CMK (cell line): Measurements from ENCODE around the gene CANT1.
"Not testable (repeated sequence)": the region's sequence is repeated elsewhere in the genome, so short reads cannot be mapped to it uniquely, and the experiment has no call there.

ENCODE experiments used
- DNase-seq: peaks from one replicate; pipeline ENCODE4 v3.0.0-alpha.2; 2010; ENCODE audit warnings: low read depth

Gene CANT1

DNA sequence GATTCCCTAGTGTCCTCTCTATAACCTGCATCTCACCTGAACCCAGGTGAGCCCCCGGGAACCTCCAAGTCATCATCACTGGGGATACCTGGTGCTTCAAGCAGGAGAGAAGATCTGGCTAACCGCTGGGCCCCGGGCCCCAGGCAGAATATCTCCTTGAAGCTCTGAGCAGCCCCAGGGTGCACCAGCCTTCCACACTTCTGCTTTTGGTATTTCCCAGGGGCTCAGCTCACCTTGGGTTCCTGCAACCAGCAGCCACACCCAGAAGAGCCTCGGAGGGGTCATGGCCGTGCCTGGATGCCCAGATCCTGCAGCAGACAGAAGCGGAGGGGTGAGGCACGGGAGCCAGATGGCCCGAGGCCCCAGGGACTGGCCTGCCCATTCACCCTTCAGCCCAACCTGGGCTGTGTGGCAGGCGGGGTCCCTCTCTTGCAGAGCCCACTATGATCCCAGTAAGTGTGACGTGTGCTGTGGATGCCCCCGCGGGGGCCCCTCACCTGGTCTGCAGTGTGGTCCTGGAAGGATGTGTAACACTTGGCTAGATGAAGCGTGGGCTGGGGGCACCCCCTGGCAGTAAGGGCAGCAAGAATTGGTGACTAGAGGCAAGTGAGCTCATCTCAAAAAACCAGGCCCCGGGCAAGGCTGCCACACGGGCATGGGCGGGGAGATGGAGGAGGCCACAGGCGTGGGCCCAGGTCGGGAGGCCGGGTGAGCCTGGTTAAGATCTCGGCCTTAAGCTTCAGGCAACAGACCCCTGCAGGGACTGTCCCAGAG lies 32.5 kb downstream of the CANT1 start:
- DNase-seq, result no peak

DNA sequence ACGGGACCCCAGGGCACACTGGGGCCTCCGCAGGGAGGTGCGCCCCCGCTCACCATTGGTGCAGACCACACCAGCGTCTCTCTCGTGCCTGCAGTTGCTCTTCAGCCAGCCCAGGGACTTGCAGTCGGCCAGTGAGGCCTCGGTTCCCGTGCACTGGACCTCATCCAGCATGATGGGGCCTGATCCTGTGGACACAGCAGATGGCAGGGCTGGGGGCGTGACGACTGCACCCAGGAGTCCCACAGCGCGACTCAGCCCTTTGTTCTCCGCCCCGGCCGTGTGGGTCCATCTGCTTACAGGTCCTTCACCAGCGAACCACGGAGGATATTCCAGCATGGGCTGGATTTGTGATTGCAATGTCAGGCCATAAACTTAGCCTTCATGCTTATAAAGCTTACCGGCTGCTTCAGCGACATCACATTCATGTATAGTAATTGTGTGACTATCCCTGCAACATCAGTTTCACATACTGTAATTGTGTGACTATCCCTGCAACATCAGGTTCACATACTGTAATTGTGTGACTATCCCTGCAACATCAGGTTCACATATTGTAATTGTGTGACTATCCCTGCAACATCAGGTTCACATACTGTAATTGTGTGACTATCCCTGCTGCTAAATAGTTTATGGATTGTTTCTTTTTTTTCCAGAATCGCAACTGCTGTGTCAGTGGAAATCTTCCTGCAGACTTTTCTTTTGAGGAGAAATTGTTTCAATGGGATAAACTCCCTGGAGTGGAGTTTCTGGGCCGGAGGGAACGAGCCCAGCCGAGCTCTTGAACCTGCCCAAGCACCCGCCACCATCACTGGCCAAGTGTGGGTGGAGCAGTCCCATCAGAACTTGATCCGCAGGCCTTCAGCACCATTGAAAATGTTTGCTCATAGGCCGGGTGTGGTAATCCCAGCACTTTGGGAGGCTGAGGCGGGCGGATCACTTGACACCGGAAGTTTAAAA lies 34.7 kb downstream of the CANT1 start:
- DNase-seq, result no peak

DNA sequence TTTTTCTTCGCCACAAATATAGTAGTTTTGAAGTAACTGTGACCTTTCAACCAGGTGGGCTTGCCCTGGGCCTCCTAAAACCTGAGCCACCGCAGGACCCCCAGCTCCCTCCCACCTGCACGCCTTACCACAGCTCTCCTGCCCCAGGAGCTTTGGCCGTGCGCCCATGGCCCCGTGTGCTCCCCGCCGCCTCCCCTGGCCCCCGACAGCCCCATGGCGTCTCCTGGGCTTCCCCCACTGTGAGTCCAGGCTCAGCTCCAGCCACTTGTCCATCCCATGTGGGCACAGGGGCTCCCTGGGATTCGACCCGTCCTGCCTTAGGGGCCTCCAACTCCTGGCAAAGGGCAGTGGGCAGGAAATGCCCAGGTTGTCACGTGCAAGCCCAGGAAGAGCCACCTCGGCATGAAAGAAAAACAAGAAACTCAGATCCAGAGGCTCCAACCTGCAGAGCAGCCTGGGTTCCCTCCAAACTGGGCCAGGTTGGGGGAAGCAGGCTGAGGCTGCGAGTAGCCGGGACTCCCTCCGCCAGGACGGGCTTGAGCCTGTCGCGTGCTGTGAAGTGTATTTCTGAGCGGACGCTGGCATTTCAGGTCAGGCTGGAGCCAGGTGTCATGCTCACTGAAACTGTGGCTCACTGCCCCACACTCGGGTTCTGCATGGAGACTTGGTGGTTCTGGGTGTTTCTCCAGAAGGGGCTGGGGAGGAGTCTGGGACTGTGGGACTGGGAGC lies 35.6 kb downstream of the CANT1 start:
- no peak for DNase-seq

DNA sequence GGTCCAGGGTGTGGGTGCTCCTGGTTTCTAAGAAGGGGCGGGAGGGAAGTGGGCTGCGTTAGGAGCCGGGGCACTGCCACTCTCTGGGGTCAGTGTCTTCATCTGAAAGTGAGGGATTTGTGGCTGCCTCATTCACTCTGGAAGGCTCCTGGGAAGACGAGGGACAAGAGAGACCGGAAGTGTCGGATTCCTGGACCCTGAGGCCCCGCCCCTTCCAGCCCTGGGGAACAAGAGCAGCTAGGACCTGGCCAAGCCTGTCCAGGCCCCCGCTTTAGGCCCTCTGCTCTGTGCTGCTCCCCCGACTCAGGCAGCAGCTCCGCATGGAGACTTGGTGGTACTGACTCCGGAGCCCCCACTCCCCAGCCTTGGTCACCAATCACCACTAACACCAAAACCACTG lies 36.4 kb downstream of the CANT1 start:
- no peak for DNase-seq

DNA sequence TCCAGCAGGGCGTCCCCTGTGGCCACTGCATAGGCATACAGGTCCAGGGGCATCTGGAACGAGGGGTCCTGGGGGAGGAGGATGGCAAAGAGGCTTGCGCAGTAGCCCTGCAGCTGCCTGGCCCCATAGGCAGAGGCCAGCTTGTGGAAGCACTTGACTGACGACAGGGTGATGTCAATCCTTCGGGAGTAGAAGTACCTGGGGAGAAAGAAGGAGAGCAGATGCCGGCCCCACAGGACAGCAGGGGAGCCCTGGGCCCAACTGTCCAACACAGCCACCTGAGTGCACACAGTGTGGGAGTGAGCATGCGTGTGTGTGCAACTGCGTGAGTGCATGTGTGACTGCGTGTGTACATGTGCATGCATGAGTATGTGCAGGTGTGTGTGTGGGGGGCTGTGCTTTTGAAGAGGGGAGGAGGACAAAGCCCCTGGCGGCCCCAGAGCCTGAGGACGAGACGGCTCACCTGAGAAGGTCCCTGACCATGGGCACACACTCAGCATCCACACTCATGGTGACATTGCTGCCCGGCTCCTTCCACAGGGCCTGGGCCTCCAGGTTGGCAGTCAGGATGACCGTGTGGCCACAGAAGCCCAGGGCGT lies 37.0 kb downstream of the CANT1 start:
- DNase-seq, result no peak

DNA sequence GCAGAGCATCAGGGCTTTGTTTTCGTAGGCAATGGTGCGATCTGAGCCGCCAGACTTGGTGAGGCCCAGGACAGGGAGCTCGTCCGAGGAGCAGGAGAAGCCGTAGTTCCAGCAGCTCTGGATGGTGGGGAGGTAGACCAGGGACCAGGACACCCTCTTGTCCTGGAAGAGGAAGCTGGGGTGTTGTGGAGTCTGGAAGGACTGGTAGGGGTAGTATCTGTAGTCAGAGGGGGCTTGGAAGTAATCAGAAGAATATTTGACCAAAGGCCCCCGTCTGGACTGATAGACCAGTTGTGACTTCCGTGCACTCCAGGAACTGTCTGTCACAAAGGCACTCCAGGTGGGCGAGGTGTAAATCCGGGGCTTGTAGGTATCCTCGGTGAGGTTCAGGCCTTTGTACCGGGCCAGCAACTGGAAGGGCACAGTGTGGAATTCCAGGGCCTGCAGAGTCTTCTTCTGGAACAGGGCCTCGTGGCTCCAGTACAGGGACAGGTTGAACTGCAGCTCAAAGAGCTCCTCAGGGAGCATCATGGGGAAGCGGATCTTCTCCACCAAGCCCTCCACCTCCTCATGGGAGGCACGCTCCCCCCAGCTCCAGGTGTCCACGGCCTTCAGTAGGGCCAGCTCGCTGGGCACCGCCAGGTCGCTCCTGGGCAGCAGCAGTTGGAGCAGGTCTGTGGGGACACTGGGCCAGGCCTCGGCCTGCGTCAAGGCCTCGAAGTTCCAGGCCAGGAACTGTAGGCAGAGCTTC lies 37.6 kb downstream of the CANT1 start:
- no peak for DNase-seq

DNA sequence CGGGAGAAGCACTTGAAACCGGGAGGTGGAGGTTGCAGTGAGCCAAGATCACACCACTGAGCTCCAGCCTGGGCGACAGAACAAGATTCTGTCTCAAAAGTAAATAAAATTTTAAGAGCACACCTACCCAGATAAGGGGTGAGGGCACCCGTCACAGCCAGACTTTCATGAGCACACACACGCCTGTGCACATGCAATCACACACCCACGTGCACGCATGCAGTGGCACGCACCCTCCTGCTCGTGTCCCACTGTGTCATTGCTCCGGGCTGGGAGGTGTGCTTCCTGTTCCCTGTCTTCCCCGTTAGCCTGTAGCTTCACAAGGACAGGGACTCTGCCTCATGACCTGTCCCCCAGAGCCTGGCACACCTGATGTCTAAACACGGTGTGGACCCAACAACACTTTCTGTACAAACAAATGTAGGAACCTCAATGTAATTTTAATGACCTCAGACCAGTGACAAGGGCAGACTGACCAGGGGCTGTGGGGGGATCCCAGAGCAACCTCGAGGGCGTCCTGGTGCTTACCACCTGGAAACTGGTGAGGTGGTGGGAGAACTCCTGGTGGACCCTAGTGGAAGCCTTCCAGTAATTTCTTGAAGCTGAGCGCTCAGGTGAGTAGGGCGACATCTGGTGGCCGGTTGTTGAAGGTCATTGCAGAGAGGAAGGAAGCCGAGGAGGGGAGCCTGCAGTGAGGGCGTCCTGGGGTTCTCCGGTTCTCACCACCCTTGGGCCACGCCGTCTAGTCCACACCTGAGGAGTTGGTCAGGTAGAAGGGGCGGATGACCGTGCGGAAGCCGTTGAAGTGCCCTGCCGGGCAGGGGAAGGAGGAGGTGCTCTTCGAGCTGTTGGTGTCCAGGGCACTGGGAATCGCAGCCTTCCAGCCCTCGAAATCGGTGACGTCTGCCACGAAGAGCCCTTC lies 38.5 kb downstream of the CANT1 start:
- DNase-seq, result peak; percentile 39

DNA sequence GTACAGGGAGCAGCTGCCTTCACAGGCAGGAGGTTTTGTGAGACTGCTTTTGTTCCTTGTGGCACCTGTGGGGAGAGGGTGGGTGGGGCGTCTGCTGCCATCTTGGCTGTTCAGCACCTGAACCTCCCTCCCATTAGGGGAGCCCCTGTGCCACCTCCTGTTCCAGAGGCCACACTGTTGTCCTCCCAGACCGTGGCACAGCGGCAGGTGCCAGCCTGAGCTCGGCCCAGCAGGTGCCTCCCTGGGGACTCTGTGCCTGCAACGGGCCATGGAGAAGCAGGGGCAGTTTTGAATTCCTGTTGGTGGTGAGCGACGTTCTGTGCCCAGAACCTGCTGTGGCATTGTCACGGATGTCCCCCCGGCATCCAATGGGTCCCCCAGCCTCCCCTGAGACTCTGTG lies 39.7 kb downstream of the CANT1 start:
- DNase-seq, result no peak

DNA sequence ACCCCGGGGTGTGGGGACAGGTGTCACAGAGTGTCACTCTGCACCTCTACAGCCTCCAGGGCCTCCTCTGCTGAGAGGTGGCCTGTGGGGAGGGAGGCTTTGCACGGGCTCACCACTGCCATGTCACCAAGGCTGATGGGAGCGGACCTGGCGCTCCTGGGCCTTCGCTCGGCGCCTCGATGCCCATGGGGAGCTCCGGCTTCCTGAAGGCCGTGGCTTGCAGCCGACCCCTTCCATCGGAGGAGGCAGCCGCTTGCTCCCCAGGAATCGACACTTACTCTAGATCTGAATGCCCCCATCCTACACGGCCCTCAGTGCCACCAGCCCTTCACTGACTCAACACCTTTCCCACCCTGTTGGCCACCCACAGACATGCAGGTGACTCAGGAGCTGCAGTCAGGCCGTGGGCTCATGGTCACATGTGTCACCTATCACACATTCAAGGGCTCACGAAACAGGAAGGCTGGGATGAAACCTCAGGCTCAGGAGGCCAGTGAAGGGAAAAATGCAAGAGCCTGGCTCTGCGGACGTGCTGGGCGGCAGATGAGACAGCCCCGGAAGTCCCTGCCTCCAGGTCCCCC lies 41.7 kb downstream of the CANT1 start:
- no peak for DNase-seq

DNA sequence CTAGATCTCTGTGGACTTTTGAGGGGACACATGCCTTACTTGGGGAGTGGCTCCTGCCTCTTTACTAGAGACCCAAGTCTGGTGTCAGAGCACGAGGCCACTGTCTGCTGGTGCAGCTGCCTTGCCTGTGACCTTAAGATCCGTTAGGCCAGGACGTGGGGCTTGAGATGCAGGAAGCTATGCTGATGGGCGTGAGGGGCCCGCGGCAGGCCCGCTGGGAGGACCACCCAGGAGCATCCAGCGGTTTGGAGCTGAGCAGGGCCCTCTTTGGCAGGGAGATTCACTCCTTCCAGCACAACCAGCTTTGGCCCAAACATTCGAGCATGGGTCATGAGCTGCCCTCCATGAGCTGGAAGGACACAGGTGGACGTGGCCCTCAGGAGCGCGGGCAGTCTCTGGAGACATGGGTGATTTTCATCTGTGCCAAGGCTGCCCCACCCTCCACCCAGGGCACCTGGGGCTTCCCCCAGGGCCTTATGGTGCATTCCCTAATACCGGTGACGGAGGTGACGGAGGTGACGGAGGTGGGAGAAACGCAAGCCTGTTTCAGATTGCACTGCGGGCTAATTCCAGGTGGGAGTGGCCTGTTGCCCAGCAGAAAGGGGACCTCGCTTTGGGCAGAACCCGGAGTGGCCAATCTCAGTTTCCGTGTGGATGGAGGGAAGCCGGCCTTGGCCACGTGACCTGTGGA lies 42.5 kb downstream of the CANT1 start:
- DNase-seq, result no peak

DNA sequence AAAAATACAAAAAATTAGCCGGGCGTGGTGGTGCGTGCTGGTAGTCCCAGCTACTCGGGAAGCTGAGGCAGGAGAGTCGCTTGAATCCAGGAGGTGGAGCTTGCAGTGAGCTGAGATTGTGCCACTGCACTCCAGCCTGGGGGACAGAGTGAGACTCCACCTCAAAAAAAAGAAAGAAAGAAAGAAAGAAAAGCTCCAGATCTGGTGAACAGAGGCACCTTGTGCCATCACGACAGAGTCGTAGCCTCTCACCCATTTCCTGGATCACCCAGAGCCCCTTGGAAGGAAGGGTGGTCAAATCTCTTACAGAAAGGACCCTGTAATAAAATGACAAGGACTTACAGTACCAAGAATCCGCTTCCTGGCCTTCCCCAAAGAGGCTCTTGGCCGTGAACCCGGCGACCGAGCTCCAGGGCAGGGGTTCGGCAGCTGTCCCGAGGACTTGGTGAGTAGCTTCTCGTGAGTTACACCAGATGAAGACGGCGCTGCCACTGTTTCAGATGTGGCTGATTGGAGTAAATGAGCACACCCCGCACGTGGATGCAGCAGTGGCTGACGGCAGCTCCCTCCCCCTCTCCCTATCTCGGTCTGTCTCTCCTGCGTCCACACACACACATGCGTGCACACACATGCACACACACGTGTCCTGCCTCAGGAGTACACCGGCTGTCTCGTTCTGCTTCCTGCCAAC lies 43.3 kb downstream of the CANT1 start:
- no peak for DNase-seq

DNA sequence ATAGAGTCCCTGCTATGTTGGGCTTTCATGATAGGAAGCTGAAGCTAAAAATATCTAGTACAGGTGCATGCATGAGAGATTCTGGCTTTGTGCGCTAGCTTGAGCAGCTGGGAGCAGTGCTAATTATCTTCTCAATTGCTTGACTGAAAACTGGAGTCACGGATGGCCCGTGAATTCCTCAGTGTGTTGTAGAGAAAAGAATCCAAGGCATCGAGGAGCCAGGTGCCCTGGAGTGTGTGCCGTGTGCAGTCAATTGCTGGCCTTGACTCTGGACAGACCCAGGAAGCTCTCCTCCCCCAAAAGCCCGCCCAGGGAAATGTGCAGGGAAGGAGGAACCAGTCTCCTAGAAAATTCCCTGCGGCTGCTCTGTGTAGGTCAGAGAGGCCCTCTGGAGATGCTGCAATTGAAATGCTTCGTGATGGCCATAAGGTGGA lies 44.1 kb downstream of the CANT1 start:
- no peak for DNase-seq

DNA sequence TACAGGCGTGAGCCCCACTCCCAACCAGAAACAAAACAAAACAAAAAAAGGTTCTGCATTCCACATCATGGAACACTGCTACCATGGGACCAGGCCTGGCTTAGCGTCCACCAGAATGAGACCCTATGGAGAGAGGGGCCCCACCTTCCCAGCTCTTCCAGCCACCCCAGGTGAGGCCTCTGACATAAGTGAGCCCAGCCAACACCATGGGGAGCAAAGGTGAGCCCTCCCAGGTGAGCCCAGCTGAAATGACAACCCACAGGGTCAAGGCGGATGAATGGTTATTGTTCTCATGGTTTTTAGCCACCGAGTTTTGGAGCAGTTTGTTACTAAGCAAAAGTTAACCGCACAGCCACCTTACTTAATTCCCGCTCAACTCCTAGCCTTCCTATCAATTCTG lies 46.2 kb downstream of the CANT1 start:
- DNase-seq, result no peak

DNA sequence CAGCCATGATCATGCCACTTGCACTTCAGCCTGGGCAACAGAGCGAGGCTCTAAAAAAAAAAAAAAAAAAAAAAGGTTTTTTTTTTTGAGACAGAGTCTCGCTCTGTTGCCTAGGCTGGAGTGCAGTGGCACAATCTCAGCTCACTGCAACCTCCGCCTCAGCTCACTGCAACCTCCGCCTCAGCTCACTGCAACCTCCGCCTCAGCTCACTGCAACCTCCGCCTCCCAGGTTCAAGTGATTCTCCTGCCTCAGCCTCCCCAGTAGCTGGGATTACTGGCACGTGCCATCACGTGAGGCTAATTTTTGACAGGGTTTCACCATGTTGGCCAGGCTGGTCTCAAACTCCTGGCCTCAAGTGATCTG lies 46.6 kb downstream of the CANT1 start:
- DNase-seq, result not testable (repeated sequence)

DNA sequence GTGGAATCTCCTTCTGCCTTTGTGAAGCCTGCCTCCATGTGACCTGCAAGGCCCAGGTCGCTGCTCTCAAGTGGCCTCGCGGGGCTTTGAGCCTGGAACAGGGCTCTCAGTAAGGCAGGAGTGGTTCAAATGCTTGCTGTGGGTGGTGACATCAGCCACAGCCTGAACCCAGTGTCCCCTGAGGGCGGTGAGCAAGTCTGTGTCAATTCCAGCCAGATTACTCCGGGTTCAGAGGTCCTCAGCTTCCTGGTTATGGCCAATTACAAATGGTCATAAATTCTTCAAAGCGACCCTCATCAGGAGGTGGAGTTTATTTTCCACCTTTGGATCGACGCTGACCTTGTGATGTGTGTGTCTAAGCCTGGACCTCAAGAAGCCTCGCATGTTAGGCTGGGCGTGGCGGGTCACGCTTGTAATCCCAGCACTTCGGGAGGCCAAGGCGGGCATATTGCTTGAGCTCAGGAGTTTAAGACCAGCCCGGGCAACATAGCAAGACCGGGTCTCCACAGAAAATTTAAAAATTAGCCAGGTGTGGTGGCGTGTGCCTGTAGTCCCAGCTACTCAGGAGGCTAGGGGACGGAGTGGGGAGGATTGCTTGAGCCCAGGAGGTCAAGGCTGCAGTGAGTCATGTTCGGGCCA lies 47.1 kb downstream of the CANT1 start:
- no peak for DNase-seq

DNA sequence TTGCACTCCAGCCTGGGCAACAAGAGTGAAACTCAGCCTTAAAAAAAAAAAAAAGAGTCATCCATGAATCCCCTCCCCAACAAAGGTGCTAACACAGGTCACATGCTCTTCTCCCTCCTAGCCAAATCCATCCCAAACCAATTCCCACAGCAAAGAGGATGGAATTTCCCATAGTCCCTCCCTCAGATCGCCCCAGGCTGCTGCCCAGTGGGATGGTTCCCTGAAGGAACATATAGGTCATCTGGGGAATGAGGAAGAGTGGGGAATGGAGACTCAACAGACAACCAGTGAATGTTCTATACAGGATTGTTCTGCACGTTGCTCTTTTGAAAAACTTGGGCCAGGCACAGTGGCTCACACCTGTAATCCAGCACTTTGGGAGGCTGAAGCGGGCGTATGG lies 48.0 kb downstream of the CANT1 start:
- DNase-seq, result no peak

DNA sequence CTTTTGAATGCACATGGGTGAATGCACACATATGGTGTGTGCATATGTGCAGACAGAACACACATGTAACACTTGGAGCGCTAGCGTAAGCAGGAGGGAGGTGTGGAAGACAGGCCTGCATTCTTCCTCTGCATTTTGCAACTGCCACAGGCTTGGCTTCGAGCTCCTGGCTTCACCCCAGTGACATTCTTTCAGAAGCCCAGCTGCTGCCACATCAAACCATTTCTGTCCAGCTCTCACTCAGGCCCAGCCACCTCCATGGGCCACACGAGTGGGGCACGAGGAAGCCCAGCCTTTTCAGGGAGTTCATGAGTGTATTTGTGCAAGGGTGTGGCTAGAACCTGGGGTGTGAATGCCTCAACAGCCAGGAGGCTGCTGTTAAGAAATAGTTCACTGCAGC lies 48.6 kb downstream of the CANT1 start:
- no peak for DNase-seq

DNA sequence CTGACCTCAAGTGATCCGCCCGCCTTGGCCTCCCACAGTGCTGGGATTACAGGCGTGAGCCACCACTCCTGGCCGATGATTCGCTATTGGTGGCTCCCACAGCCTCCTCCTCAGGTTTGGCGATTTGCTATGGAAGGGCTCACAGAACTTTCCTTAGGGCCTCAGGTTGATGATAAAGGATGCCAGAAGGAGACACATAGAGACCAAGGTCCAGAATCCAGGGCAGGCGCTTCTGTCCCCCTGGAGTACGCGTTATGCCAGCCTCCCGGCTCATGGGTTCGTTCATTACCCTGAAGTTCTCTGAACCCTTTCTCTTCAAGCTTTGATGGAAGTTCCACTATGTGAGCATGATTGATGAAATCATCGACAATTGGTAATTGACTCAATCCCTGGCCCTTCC lies 49.8 kb downstream of the CANT1 start:
- DNase-seq, result no peak
